Glutamatergic neuron (in vitro differentiated cells): ENCODE data around the gene TPSB2. TPM values are rescaled to one million over a fixed set of nuclear protein-coding genes. Genes with fewer than 3 reads are reported as not detected.

Experiments used
- DNase-seq: peaks from one replicate; pipeline ENCODE4 v3.0.0; 2022
- H3K27ac Mint-ChIP-seq: one replicate; pipeline ENCODE4 v1.8.0; 2020; ENCODE audit warnings: mild to moderate bottlenecking, mixed read lengths, inconsistent platforms; ENCODE audit not compliant: unreplicated experiment
- H3K27me3 Mint-ChIP-seq: one replicate; pipeline ENCODE4 v1.8.0; 2020; ENCODE audit warnings: mild to moderate bottlenecking, moderate library complexity, mixed read lengths, inconsistent platforms; ENCODE audit not compliant: unreplicated experiment
- H3K36me3 Mint-ChIP-seq: one replicate; pipeline ENCODE4 v1.8.0; 2020; ENCODE audit warnings: mild to moderate bottlenecking, mixed read lengths, inconsistent platforms; ENCODE audit not compliant: unreplicated experiment
- H3K4me1 Mint-ChIP-seq: one replicate; pipeline ENCODE4 v1.8.0; 2020; ENCODE audit warnings: mild to moderate bottlenecking, low read depth, mixed read lengths, inconsistent platforms; ENCODE audit not compliant: unreplicated experiment
- H3K4me3 Mint-ChIP-seq: one replicate; pipeline ENCODE4 v1.8.0; 2020; ENCODE audit warnings: mild to moderate bottlenecking, mixed read lengths, inconsistent platforms; ENCODE audit not compliant: unreplicated experiment
- H3K9me3 Mint-ChIP-seq: one replicate; pipeline ENCODE4 v1.8.0; 2020; ENCODE audit warnings: mild to moderate bottlenecking, moderate library complexity, mixed read lengths, inconsistent platforms; ENCODE audit not compliant: unreplicated experiment
- total RNA-seq: library from RNA; stranded (reverse); fragmentation: NEBNext Ultra II Directional; extraction: Animal tissue kit (Norgen Biotek cat#: 25700); gene quantifications from one replicate; pipeline ENCODE4 v1.2.1, GENCODE V29; 2021; ENCODE audit not compliant: unreplicated experiment
- TF ChIP-seq, protein P1 (sequence below): fragments of 200-600 bp; sonication (generic); IDR thresholded peaks from one replicate; pipeline ENCODE4 v1.5.0; 2021; ENCODE audit not compliant: partially characterized antibody, unreplicated experiment

TPSB2 gene
- total RNA-seq, 1 donor from 2014 or later: not detected

DNA sequence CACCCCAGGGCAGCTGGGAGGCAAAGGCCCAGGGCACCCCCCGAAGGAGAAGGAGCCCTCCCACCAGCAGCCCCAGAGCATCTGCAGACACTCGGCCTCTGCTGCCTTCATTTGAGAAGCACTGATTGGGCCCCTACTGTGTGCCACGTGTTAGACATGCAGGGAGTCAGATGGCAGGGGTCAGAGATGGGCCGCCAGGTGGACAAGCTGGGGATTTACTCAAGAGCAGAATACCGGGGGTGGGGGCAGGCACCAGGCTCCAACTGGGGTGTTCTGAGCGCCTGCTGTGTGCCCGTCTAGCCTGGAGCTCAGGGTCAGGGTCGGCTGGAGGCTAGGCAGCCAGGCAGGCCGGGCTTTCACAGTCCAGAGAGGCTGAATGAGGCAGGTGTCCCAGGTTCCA, 23.7 kb downstream of the TPSB2 start:
- Mint-ChIP-seq H3K27me3 (peaks cover 16% of the 10 kb centered on the region), H3K36me3 (no peaks in the 10 kb centered on the region), H3K4me1 (no peaks in the 10 kb centered on the region), H3K27ac (no peak overlapping the region), H3K9me3 (peaks cover 13% of the 10 kb centered on the region), H3K4me3 (no peak overlapping the region)
- TF ChIP-seq, protein P1, sequence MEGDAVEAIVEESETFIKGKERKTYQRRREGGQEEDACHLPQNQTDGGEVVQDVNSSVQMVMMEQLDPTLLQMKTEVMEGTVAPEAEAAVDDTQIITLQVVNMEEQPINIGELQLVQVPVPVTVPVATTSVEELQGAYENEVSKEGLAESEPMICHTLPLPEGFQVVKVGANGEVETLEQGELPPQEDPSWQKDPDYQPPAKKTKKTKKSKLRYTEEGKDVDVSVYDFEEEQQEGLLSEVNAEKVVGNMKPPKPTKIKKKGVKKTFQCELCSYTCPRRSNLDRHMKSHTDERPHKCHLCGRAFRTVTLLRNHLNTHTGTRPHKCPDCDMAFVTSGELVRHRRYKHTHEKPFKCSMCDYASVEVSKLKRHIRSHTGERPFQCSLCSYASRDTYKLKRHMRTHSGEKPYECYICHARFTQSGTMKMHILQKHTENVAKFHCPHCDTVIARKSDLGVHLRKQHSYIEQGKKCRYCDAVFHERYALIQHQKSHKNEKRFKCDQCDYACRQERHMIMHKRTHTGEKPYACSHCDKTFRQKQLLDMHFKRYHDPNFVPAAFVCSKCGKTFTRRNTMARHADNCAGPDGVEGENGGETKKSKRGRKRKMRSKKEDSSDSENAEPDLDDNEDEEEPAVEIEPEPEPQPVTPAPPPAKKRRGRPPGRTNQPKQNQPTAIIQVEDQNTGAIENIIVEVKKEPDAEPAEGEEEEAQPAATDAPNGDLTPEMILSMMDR: no peak
- DNase-seq: no peak

DNA sequence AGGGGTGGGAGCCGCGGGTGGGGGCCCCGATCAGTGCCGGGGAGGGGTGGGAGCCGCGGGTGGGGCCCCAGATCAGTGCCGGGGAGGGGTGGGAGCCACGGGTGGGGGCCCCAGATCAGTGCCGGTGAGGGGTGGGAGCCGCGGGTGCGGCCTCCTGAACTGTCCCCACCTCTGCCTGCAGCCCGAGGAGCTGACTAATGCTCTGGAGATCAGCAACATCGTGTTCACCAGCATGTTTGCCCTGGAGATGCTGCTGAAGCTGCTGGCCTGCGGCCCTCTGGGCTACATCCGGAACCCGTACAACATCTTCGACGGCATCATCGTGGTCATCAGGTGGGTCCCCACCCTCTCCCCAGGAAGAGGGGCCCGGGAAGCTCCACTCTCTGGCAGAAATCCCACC, 25.1 kb downstream of the TPSB2 start:
- peaks cover 16% of the 10 kb centered on the region for H3K27me3 Mint-ChIP-seq
- no peaks in the 10 kb centered on the region for H3K36me3 Mint-ChIP-seq
- TF ChIP-seq, protein P1: no peak
- no peaks in the 10 kb centered on the region for H3K4me1 Mint-ChIP-seq
- H3K9me3 Mint-ChIP-seq: peaks cover 17% of the 10 kb centered on the region
- no peak overlapping the region for H3K27ac Mint-ChIP-seq
- H3K4me3 Mint-ChIP-seq: no peak overlapping the region
- no peak for DNase-seq

DNA sequence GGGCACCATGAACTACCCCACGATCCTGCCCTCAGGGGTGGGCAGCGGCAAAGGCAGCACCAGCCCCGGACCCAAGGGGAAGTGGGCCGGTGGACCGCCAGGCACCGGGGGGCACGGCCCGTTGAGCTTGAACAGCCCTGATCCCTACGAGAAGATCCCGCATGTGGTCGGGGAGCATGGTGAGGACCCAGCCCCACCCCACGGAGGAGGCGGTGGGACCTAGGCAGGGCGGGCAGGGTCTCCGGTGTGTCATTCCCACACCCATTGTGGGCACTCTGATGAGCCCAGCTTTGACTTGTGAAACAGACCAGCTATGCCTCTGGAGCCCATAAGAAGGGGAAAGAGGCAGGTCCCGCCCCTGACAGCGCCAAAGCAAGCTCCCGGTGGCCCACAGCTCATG, 27.7 kb downstream of the TPSB2 start:
- Mint-ChIP-seq H3K9me3 (peaks cover 20% of the 10 kb centered on the region), H3K4me1 (peaks cover under 1% of the 10 kb centered on the region), H3K27me3 (peaks cover 10% of the 10 kb centered on the region), H3K27ac (no peak overlapping the region), H3K4me3 (no peak overlapping the region), H3K36me3 (no peaks in the 10 kb centered on the region)
- TF ChIP-seq, protein P1: no peak
- no peak for DNase-seq

DNA sequence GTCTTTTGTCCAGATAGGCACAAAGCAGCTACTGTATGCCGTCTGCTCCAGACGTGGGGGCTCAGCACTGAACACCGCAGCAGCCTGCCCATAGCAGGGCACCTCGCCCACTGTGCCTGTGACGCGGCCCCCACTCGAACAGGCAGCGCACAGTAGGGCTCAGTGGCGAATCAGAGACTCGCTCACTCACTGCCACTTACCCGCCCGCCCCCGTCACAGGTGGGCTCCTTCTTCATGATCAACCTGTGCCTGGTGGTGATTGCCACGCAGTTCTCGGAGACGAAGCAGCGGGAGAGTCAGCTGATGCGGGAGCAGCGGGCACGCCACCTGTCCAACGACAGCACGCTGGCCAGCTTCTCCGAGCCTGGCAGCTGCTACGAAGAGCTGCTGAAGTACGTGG, 28.5 kb downstream of the TPSB2 start:
- no peak overlapping the region for H3K27ac Mint-ChIP-seq
- H3K36me3 Mint-ChIP-seq: no peaks in the 10 kb centered on the region
- TF ChIP-seq, protein P1: no peak
- peaks cover 2% of the 10 kb centered on the region for H3K4me1 Mint-ChIP-seq
- H3K4me3 Mint-ChIP-seq: no peak overlapping the region
- peaks cover 25% of the 10 kb centered on the region for H3K9me3 Mint-ChIP-seq
- peaks cover 12% of the 10 kb centered on the region for H3K27me3 Mint-ChIP-seq
- DNase-seq: no peak

DNA sequence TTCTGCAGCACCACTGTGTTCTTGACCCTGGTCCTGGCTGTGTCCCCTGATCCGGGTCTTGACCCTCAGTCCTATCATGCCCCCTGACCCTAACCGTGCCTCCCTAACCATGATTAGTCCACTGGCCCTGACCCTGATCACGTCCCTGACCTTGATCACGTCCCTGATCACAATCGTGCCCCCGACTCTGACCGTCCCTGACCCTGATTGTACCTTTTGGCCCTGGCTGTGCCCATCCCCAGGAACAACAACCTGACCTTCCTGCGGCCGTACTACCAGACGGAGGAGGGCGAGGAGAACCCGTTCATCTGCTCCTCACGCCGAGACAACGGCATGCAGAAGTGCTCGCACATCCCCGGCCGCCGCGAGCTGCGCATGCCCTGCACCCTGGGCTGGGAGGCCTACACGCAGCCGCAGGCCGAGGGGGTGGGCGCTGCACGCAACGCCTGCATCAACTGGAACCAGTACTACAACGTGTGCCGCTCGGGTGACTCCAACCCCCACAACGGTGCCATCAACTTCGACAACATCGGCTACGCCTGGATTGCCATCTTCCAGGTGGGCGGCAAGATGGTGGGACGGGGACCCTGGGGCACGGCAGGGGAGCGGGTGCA, 29.9 kb downstream of the TPSB2 start:
- Mint-ChIP-seq H3K4me3 (peak overlapping the region; percentile 49), H3K4me1 (peaks cover 2% of the 10 kb centered on the region), H3K36me3 (no peaks in the 10 kb centered on the region), H3K27ac (peak overlapping the region; percentile 77), H3K27me3 (peaks cover 9% of the 10 kb centered on the region), H3K9me3 (peaks cover 22% of the 10 kb centered on the region)
- DNase-seq: no peak
- TF ChIP-seq, protein P1: no peak
